H1 (cell line): Measurements from ENCODE around the gene RANBP9. TPM values are rescaled to one million over a fixed set of nuclear protein-coding genes. Genes with fewer than 3 reads are reported as not detected.
A peak's percentile ranks its signal among the peaks of the same experiment; 100 is the strongest.

Experiments used
- CTCF ChIA-PET: fragments of 300-600 bp; sonication (Branson Sonifier 250); formaldehyde crosslinking; loops from one replicate; lab custom pipeline; 2021; ENCODE audit not compliant: partially characterized antibody; lab: Charles Lee
- POLR2A ChIA-PET: fragments of 300-600 bp; sonication (Branson Sonifier 250); formaldehyde crosslinking; loops from one replicate; lab custom pipeline; 2021; ENCODE audit warnings: inconsistent platforms; ENCODE audit not compliant: partially characterized antibody; lab: Charles Lee
- DNase-seq, 2 experiments: peaks; one replicate each; pipeline versions ENCODE4 v3.0.0 to v3.0.0-alpha.2; 2010 to 2022; ENCODE audit warnings: low spot score in 2 of 2, low read depth in 1 of 2, mixed read lengths in 1 of 2
- FAIRE-seq: peaks from 2 replicates; lab custom pipeline; 2011; peaks lifted over from hg19 to GRCh38; lab: Jason Lieb, UNC
- H2AFZ ChIP-seq: 2 replicates; pipeline ENCODE4 v1.8.1; 2012; ENCODE audit warnings: low read length, inconsistent platforms
- H2AK5ac ChIP-seq: 2 replicates; pipeline ENCODE4 v1.6.1; 2013; ENCODE audit warnings: low read depth, low read length
- H2BK120ac ChIP-seq: replicated peaks from 2 replicates; pipeline ENCODE3; 2013; ENCODE audit warnings: low read depth, low read length, inconsistent platforms
- H2BK12ac ChIP-seq: 2 replicates; pipeline ENCODE4 v1.6.1; 2013; ENCODE audit warnings: low read depth, low read length
- H2BK15ac ChIP-seq: 2 replicates; pipeline ENCODE4 v1.6.1; 2013; ENCODE audit warnings: low read length
- H2BK20ac ChIP-seq: 2 replicates; pipeline ENCODE4 v1.6.1; 2013; ENCODE audit warnings: low read length
- H2BK5ac ChIP-seq: 2 replicates; pipeline ENCODE4 v1.6.1; 2013; ENCODE audit warnings: low read depth, low read length
- H3K14ac ChIP-seq: 2 replicates; pipeline ENCODE4 v1.6.1; 2013; ENCODE audit warnings: inconsistent platforms; ENCODE audit not compliant: insufficient read length
- H3K18ac ChIP-seq: 2 replicates; pipeline ENCODE4 v1.6.1; 2013; ENCODE audit warnings: low read length; ENCODE audit errors: extremely low read depth
- H3K23ac ChIP-seq: 2 replicates; pipeline ENCODE4 v1.6.1; 2013; ENCODE audit warnings: inconsistent platforms; ENCODE audit not compliant: insufficient read length
- H3K23me2 ChIP-seq: 2 replicates; pipeline ENCODE4 v1.6.1; 2013; ENCODE audit warnings: low read depth, low read length
- H3K27ac ChIP-seq: 2 replicates; pipeline ENCODE4 v1.6.1; 2011; ENCODE audit warnings: low read depth, low read length, inconsistent platforms
- H3K27me3 ChIP-seq, 4 experiments: replicated peaks in 1 of 4; 1 replicate in 1 of 4; 2 replicates in 3 of 4; pipeline versions ENCODE4 v1.6.1 to v1.8.1; 2011 to 2013; ENCODE audit warnings: low read length in 3 of 4, mild to moderate bottlenecking in 3 of 4, inconsistent platforms in 2 of 4, mixed read lengths in 2 of 4, moderate library complexity in 1 of 4; ENCODE audit not compliant: control insufficient read depth in 3 of 4, insufficient read depth in 3 of 4; ENCODE audit errors: extremely low read depth in 1 of 4
- H3K36me3 ChIP-seq, 4 experiments: 2 replicates each; pipeline versions ENCODE4 v1.6.1 to v1.8.1; 2011 to 2013; ENCODE audit warnings: mild to moderate bottlenecking in 4 of 4, low read length in 3 of 4, moderate library complexity in 2 of 4, control low read depth in 1 of 4, inconsistent platforms in 1 of 4; ENCODE audit not compliant: insufficient read depth in 4 of 4, control insufficient read depth in 2 of 4
- H3K4ac ChIP-seq: replicated peaks from 2 replicates; pipeline ENCODE3; 2013; ENCODE audit warnings: low read length, low read depth, mixed read lengths, inconsistent platforms; ENCODE audit not compliant: insufficient read length
- H3K4me1 ChIP-seq, 4 experiments: replicated peaks in 1 of 4; 1 replicate in 1 of 4; 2 replicates in 3 of 4; pipeline versions ENCODE4 v1.6.1 to v1.8.1; 2011 to 2013; ENCODE audit warnings: low read length in 3 of 4, inconsistent platforms in 2 of 4, mixed read lengths in 1 of 4; ENCODE audit not compliant: insufficient read depth in 4 of 4, control insufficient read depth in 3 of 4
- H3K4me2 ChIP-seq, 2 experiments: 2 replicates each; pipeline versions ENCODE4 v1.6.1 to v1.8.1; 2011 to 2013; ENCODE audit warnings: low read depth in 2 of 2, low read length in 2 of 2, control low read depth in 1 of 2, inconsistent platforms in 1 of 2, mild to moderate bottlenecking in 1 of 2; ENCODE audit not compliant: insufficient read depth in 1 of 2
- H3K4me3 ChIP-seq, 4 experiments: fragments of 200-600, 300-600 bp in 1 of 4; sonication (generic), shearing (Covaris generic), sonication (Bioruptor Twin) in 1 of 4; 2 replicates each; pipeline versions ENCODE4 v1.5.1 to v1.8.1; 2011 to 2016; ENCODE audit warnings: low read length in 4 of 4, low read depth in 3 of 4, control low read depth in 2 of 4, inconsistent platforms in 2 of 4, mild to moderate bottlenecking in 2 of 4, mixed read lengths in 1 of 4, moderate library complexity in 1 of 4; ENCODE audit not compliant: insufficient read depth in 2 of 4; ENCODE audit errors: extremely low read depth in 1 of 4
- H3K56ac ChIP-seq: replicated peaks from 2 replicates; pipeline ENCODE3; 2013; ENCODE audit warnings: low read depth, mild to moderate bottlenecking, mixed read lengths, low read length, inconsistent platforms; ENCODE audit not compliant: insufficient read length
- H3K79me1 ChIP-seq: 2 replicates; pipeline ENCODE4 v1.6.1; 2013; ENCODE audit warnings: low read depth, low read length, control low read depth
- H3K79me2 ChIP-seq, 2 experiments: 2 replicates each; pipeline versions ENCODE4 v1.6.1 to v1.8.1; 2012 to 2013; ENCODE audit warnings: low read length in 2 of 2, mild to moderate bottlenecking in 2 of 2, inconsistent platforms in 1 of 2; ENCODE audit not compliant: insufficient read depth in 2 of 2, control insufficient read depth in 1 of 2
- H3K9ac ChIP-seq, 4 experiments: replicated peaks in 1 of 4; 1 replicate in 1 of 4; 2 replicates in 3 of 4; pipeline versions ENCODE4 v1.6.1 to v1.8.1; 2011 to 2013; ENCODE audit warnings: low read depth in 3 of 4, low read length in 3 of 4, control low read depth in 2 of 4, mild to moderate bottlenecking in 2 of 4, moderate library complexity in 2 of 4, inconsistent platforms in 1 of 4; ENCODE audit errors: extremely low read depth in 1 of 4
- H3K9me3 ChIP-seq, 2 experiments: 2 replicates each; pipeline versions ENCODE4 v1.6.1 to v1.8.1; 2012 to 2013; ENCODE audit warnings: mild to moderate bottlenecking in 2 of 2, moderate library complexity in 2 of 2, control low read depth in 1 of 2, inconsistent platforms in 1 of 2, low read depth in 1 of 2, low read length in 1 of 2, mixed read lengths in 1 of 2; ENCODE audit not compliant: insufficient read depth in 2 of 2
- H4K20me1 ChIP-seq, 2 experiments: replicated peaks in 1 of 2; 2 replicates each; pipeline versions ENCODE3 to v1.8.1; 2011 to 2013; ENCODE audit warnings: inconsistent platforms in 2 of 2, low read length in 2 of 2, mild to moderate bottlenecking in 1 of 2; ENCODE audit not compliant: insufficient read depth in 2 of 2, control insufficient read depth in 1 of 2
- H4K5ac ChIP-seq: 2 replicates; pipeline ENCODE4 v1.6.1; 2013; ENCODE audit warnings: low read length, low read depth, mixed read lengths, inconsistent platforms; ENCODE audit not compliant: insufficient read length
- H4K8ac ChIP-seq: 2 replicates; pipeline ENCODE4 v1.8.0; 2013; ENCODE audit warnings: mild to moderate bottlenecking, moderate library complexity, low read length, inconsistent platforms; ENCODE audit not compliant: insufficient read depth; ENCODE audit errors: extremely low read depth
- H4K91ac ChIP-seq: replicated peaks from 2 replicates; pipeline ENCODE3; 2013; ENCODE audit warnings: low read length, mixed read lengths, inconsistent platforms; ENCODE audit not compliant: insufficient read length
- ATF3 ChIP-seq: IDR thresholded peaks from 2 replicates; pipeline ENCODE4 v1.6.1; 2011; ENCODE audit warnings: low read depth, mild to moderate bottlenecking, low read length; ENCODE audit not compliant: insufficient read depth
- CBX5 ChIP-seq: fragments of 300-800, 300-1000 bp; sonication (generic); IDR thresholded peaks from 2 replicates; pipeline ENCODE4 v1.7.1; 2016; ENCODE audit warnings: antibody characterized with exemption, low read length, low read depth
- CHD2 ChIP-seq: IDR thresholded peaks from 2 replicates; pipeline ENCODE4 v1.6.1; 2012; ENCODE audit warnings: low read length, improper control_type of control experiment
- MAFK ChIP-seq: IDR thresholded peaks from 2 replicates; pipeline ENCODE4 v1.6.1; 2012; ENCODE audit warnings: low read depth, mild to moderate bottlenecking, improper control_type of control experiment, low read length
- NRF1 ChIP-seq: IDR thresholded peaks from 2 replicates; pipeline ENCODE4 v1.6.1; 2011; ENCODE audit warnings: mild to moderate bottlenecking, low read depth, low read length, improper control_type of control experiment
- TAF7 ChIP-seq: optimal IDR thresholded peaks from 2 replicates; pipeline ENCODE3; 2011; ENCODE audit warnings: low read depth, mild to moderate bottlenecking, inconsistent platforms, low read length, moderate library complexity, borderline replicate concordance
- WGBS, 2 experiments: shearing (Covaris generic) in 1 of 2; methylation state at CpG; one replicate each; pipeline versions ENCODE4 v1.1.6 to v1.1.7; 2013 to 2015; ENCODE audit warnings: low lambda C conversion rate in 2 of 2, mixed read lengths in 2 of 2, inconsistent platforms in 1 of 2, low coverage in 1 of 2, missing lambda C conversion rate in 1 of 2; ENCODE audit not compliant: insufficient replicate concordance in 2 of 2, insufficient coverage in 1 of 2, insufficient read length in 1 of 2; ENCODE audit errors: extremely low coverage in 1 of 2, missing lambda C conversion rate in 1 of 2; 5-methylcytosine and 5-hydroxymethylcytosine counted together
- polyA plus RNA-seq, 7 experiments: library from polyadenylated mRNA; depleted of rRNA in 3 of 7; stranded (reverse) in 5 of 7; unstranded in 2 of 7; fragments of >200 nt in 5 of 7; fragments of 200-250 nt in 2 of 7; gene quantifications; 1 replicate in 5 of 7; 2 replicates in 1 of 7; 4 replicates in 1 of 7; pipeline versions ENCODE4 v1.2.1 to v1.2.3, GENCODE V29; 2011 to 2013; ENCODE audit warnings: missing spikeins in 2 of 7, mixed read lengths in 2 of 7
- total RNA-seq: library from RNA; stranded (reverse); fragmentation: NEBNext Ultra II Directional; extraction: Animal tissue kit (Norgen Biotek cat#: 25700); gene quantifications from 2 replicates; pipeline ENCODE4 v1.2.1, GENCODE V29; 2021

Gene RANBP9
- total and polyA plus RNA-seq, 2 of the 8 experiments (the other 6 are each of a cell fraction or from before 2014, with no cell fraction given), result 13.0 to 36.7 TPM

- no peaks in the 10 kb centered on the region; a peak in 2 of 7 replicates for H3K4me1 ChIP-seq
- no peak overlapping the region for H3K4ac ChIP-seq
- H2BK5ac ChIP-seq, result no peak overlapping the region
- no peak overlapping the region for H4K8ac ChIP-seq
- H3K4me3 ChIP-seq, result no peak overlapping the region
- no peak overlapping the region for H2BK12ac ChIP-seq
- no peak overlapping the region for H4K91ac ChIP-seq
- H3K27ac ChIP-seq, result no peak overlapping the region
- peaks cover 4 to 22% (median 7%) of the 10 kb centered on the region in 4 experiments; a peak in 5 of 8 replicates for H3K36me3 ChIP-seq
- TF ChIP-seq TAF7, result no peak
- no peak for TF ChIP-seq CBX5
- no peak for TF ChIP-seq CHD2
- TF ChIP-seq MAFK, result no peak
- no peak for TF ChIP-seq ATF3
- no peak for TF ChIP-seq NRF1
- TF ChIP-seq, all 59 proteins: peak for 0
- Histone ChIP-seq H3K14ac (no peak overlapping the region), H2BK20ac (no peak overlapping the region), H3K18ac (no peak overlapping the region), H3K9me3 (no peaks in the 10 kb centered on the region), H3K9ac (no peak overlapping the region), H3K23me2 (peaks cover 6% of the 10 kb centered on the region; the same call in 1 of the 2 replicates), H3K79me2 (no peaks in the 10 kb centered on the region), H3K56ac (peak overlapping the region; percentile 92), H4K5ac (no peak overlapping the region), H3K79me1 (0 out of 2 replicates have a peak, but pooled peaks cover 3% of the 10 kb centered on the region), H3K4me2 (no peak overlapping the region), H3K23ac (no peak overlapping the region), H3K27me3 (no peaks in the 10 kb centered on the region), H4K20me1 (peaks cover 0 to 11% of the 10 kb centered on the region in 2 experiments), H2BK15ac (no peak overlapping the region), H2BK120ac (no peak overlapping the region), H2AFZ (no peak overlapping the region), H2AK5ac (no peak overlapping the region)
- CTCF ChIA-PET, result interaction anchor here (1.0 to 3.6 kb wide), 5 partner anchors 9 to 261 kb away, joined by 3 to 20 read pairs (median 4); partner anchors contain the start of gene SIRT5
- WGBS, 2 experiments, result 90% methylated on average over 18 of the region's 21 CpGs; no CpG with 5 or more reads in 1 of the 2 experiments
- DNase-seq (no peak), FAIRE-seq (no peak)
- POLR2A ChIA-PET, result interaction anchor here (0.9 to 3.6 kb wide), 6 partner anchors 13 to 258 kb away, joined by 3 to 14 read pairs (median 4); partner anchors contain the start of genes NOL7 and SIRT5
Observed at GRCh38 chr6:13591205-13591921, 120.3 kb downstream of the RANBP9 start.
